ENCODE measurements around the gene UBD. TPM values are rescaled to one million over a fixed set of nuclear protein-coding genes. Genes with fewer than 3 reads are reported as not detected.

The UBD gene
- total RNA-seq, 1 donor from 2014 or later: 1.9 TPM

GRCh38 chr6:29553268-29554057 is 6.1 kb downstream of the UBD start:
- TF ChIP-seq, protein P1, sequence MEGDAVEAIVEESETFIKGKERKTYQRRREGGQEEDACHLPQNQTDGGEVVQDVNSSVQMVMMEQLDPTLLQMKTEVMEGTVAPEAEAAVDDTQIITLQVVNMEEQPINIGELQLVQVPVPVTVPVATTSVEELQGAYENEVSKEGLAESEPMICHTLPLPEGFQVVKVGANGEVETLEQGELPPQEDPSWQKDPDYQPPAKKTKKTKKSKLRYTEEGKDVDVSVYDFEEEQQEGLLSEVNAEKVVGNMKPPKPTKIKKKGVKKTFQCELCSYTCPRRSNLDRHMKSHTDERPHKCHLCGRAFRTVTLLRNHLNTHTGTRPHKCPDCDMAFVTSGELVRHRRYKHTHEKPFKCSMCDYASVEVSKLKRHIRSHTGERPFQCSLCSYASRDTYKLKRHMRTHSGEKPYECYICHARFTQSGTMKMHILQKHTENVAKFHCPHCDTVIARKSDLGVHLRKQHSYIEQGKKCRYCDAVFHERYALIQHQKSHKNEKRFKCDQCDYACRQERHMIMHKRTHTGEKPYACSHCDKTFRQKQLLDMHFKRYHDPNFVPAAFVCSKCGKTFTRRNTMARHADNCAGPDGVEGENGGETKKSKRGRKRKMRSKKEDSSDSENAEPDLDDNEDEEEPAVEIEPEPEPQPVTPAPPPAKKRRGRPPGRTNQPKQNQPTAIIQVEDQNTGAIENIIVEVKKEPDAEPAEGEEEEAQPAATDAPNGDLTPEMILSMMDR (IDR thresholded peaks at IDR 0.05): peak; percentile 26
- Histone ChIP-seq H3K36me3 (no peaks in the 10 kb centered on the region), H3K27ac (peak overlapping the region; percentile 41), H3K4me1 (peaks cover 15% of the 10 kb centered on the region), H3K9me3 (no peaks in the 10 kb centered on the region), H3K27me3 (ENCODE audit: low read depth) (peaks cover 38% of the 10 kb centered on the region), H3K4me3 (peak overlapping the region; percentile 54)
- ATAC-seq: peak; percentile 92 to 93
- DNase-seq: peak; percentile 85
- intact Hi-C loops (cut with DNase I): no loop called here

GRCh38 chr6:29552512-29553051 is 7.0 kb downstream of the UBD start:
- ATAC-seq (peak; percentile 87 to 92), DNase-seq (no peak)
- Histone ChIP-seq H3K27ac (no peak overlapping the region), H3K4me1 (peaks cover 15% of the 10 kb centered on the region), H3K36me3 (no peaks in the 10 kb centered on the region), H3K4me3 (peak overlapping the region; percentile 54), H3K9me3 (no peaks in the 10 kb centered on the region), H3K27me3 (ENCODE audit: low read depth) (peaks cover 38% of the 10 kb centered on the region)
- intact Hi-C loops (cut with DNase I): no loop called here
- TF ChIP-seq, protein P1 (IDR thresholded peaks at IDR 0.05): no peak

DNA sequence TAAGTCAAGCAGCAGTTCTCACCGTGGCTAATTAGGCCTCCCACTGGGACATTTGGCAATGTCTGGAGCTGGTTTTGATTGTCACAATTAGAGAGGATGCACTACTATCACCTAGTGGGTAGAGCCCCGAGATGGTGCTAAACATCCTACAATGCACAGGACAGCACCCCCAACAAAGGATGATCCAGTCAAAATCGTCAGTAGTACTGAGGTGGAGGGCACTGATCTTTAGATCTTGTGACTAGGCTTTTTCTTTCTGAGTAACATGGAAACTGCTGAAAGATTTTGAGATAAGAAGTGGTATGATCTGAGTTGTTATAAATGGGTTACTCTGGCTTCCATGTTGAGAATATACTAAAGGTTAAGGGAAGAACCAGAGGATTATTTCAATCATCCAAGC is 12.0 kb downstream of the UBD start:
- peaks cover 1% of the 10 kb centered on the region for H3K4me1 ChIP-seq
- no peak overlapping the region for H3K4me3 ChIP-seq
- ATAC-seq (no peak), DNase-seq (no peak)
- no peaks in the 10 kb centered on the region for H3K36me3 ChIP-seq
- no peaks in the 10 kb centered on the region for H3K9me3 ChIP-seq
- peaks cover 3% of the 10 kb centered on the region for H3K27me3 ChIP-seq (ENCODE audit: low read depth)
- intact Hi-C loops (cut with DNase I): no loop called here
- H3K27ac ChIP-seq: no peak overlapping the region
- TF ChIP-seq, protein P1 (IDR thresholded peaks at IDR 0.05): no peak

DNA sequence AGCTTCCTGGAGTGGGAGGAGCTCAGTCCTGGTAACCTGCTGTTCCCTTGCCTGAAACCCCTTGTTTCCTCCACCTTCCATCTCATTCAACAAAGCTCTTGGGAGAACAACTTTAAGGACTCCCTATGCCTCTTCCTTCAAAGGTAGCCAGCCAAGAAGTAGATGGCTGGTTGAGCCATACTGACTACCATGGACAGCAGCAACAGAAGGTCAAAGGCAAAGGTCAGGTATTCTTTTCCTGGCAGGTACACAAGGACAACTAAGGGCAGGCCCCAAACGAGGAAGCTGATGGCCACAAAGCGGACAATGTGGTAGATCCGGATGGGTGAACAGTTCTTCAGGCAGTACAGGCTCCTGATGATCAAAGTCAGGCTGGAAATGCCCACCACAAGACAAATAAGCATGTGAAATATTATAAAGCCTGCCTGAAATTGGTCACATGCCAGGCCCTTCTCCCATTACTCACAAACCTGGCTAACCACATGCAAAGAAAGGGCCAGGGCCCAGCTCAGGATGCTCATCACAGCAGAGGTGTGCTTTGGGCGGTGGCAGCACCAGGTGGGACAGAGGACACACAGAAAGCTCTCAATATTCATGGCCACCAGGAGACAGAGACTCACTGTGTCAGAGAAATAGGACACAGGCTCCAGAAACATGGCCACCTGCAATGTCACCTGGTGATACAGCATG is 21.7 kb downstream of the UBD start:
- Histone ChIP-seq H3K27me3 (ENCODE audit: low read depth) (no peaks in the 10 kb centered on the region), H3K27ac (no peak overlapping the region), H3K4me3 (no peak overlapping the region), H3K9me3 (no peaks in the 10 kb centered on the region), H3K4me1 (no peaks in the 10 kb centered on the region), H3K36me3 (no peaks in the 10 kb centered on the region)
- TF ChIP-seq, protein P1 (IDR thresholded peaks at IDR 0.05): no peak
- no peak for ATAC-seq
- intact Hi-C loops (cut with DNase I): no loop called here
- DNase-seq: no peak

GRCh38 chr6:29532320-29532951 is 27.1 kb downstream of the UBD start:
- ATAC-seq: no peak
- Histone ChIP-seq H3K9me3 (no peaks in the 10 kb centered on the region), H3K27me3 (ENCODE audit: low read depth) (no peaks in the 10 kb centered on the region), H3K27ac (no peak overlapping the region), H3K4me3 (no peak overlapping the region), H3K36me3 (no peaks in the 10 kb centered on the region), H3K4me1 (no peaks in the 10 kb centered on the region)
- no peak for DNase-seq
- intact Hi-C loops (cut with DNase I): no loop called here
- TF ChIP-seq, protein P1 (IDR thresholded peaks at IDR 0.05): no peak
